GM12878 (cell line): ENCODE results near the gene EN1. TPM values are rescaled to one million over a fixed set of nuclear protein-coding genes. Genes with fewer than 3 reads are reported as not detected.

Experiments
- EED ChIP-seq: sonication (generic); IDR thresholded peaks from 2 replicates; pipeline ENCODE4 v1.6.1; 2016; ENCODE audit warnings: antibody characterized with exemption, low read depth
- ESRRA ChIP-seq: IDR thresholded peaks from 2 replicates; pipeline ENCODE4 v1.6.1; 2012; ENCODE audit warnings: mild to moderate bottlenecking, low read length, improper control_type of control experiment
- NKRF ChIP-seq: fragments of 450-650 bp; conservative IDR thresholded peaks from 2 replicates; pipeline ENCODE4 v1.6.1; 2017; ENCODE audit warnings: mild to moderate bottlenecking, moderate library complexity
- NR2C1 ChIP-seq: fragments of 450-650 bp; IDR thresholded peaks from 2 replicates; pipeline ENCODE4 v1.6.1; 2017; ENCODE audit warnings: antibody characterized with exemption, mild to moderate bottlenecking, moderate library complexity
- NR2F1 ChIP-seq: fragments of 450-650 bp; conservative IDR thresholded peaks from 2 replicates; pipeline ENCODE4 v1.6.1; 2017; ENCODE audit warnings: mild to moderate bottlenecking
- SIX5 ChIP-seq: IDR thresholded peaks from 2 replicates; pipeline ENCODE4 v1.6.1; 2011; ENCODE audit warnings: mild to moderate bottlenecking, low read depth, low read length, moderate library complexity; ENCODE audit not compliant: severe bottlenecking
- TCF3 ChIP-seq: IDR thresholded peaks from 2 replicates; pipeline ENCODE4 v1.6.1; 2012; ENCODE audit warnings: low read depth, mild to moderate bottlenecking, low read length, borderline replicate concordance; ENCODE audit not compliant: insufficient read depth
- polyA plus RNA-seq, 11 experiments: library from polyadenylated mRNA; depleted of rRNA in 4 of 11; unstranded in 6 of 11; stranded (reverse) in 5 of 11; fragments of >200 nt; fragmentation: Nextera tagmentation in 4 of 11; fragmentation: Illumina TruSeq in 1 of 11; extraction: Ambion mirVana in 4 of 11; extraction: Trizol in 1 of 11; gene quantifications; 1 replicate in 1 of 11; 2 replicates in 10 of 11; pipeline versions ENCODE4 v1.2.1 to v1.2.3, GENCODE V29; 2011 to 2016; ENCODE audit warnings: inconsistent platforms in 2 of 11, missing spikeins in 2 of 11, low read depth in 1 of 11
- total RNA-seq, 4 experiments: library from RNA; depleted of rRNA in 3 of 4; stranded (reverse); fragments of >200 nt in 3 of 4; fragmentation: Illumina TruSeq in 1 of 4; extraction: Trizol in 1 of 4; gene quantifications; 2 replicates each; pipeline versions ENCODE4 v1.2.1 to v1.2.3, GENCODE V29; 2013 to 2021
- TF ChIP-seq, protein P1 (sequence below): fragments of 450-650 bp; formaldehyde crosslinking; IDR thresholded peaks from 2 replicates; pipeline ENCODE4 v1.4.0; 2020; ENCODE audit warnings: mild to moderate bottlenecking, moderate library complexity

Gene EN1
- total and polyA plus RNA-seq, 10 of the 15 experiments (the other 5 are each of a cell fraction or from before 2014, with no cell fraction given), result not detected

DNA sequence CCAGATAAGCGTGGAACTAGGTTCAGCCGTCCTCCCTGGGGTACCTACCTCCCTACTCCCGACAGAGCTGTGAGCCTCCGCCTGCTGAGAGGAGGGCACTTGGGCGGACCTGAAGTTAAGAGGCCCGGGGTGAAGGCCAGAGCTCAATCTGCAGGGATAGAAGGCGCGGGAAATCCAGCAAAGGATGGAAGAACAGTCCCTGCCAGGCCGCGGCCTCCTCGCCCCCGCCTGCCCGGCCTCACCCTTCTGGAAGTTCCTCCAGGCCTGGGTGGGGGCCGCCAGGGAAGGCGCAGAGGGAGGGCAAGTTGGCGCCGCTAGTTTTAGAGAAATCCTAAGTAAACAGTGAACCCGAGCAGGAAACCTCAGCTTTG is 13.0 kb downstream of the EN1 start (continued):
- no peak for TF ChIP-seq NKRF
- TF ChIP-seq, protein P1, sequence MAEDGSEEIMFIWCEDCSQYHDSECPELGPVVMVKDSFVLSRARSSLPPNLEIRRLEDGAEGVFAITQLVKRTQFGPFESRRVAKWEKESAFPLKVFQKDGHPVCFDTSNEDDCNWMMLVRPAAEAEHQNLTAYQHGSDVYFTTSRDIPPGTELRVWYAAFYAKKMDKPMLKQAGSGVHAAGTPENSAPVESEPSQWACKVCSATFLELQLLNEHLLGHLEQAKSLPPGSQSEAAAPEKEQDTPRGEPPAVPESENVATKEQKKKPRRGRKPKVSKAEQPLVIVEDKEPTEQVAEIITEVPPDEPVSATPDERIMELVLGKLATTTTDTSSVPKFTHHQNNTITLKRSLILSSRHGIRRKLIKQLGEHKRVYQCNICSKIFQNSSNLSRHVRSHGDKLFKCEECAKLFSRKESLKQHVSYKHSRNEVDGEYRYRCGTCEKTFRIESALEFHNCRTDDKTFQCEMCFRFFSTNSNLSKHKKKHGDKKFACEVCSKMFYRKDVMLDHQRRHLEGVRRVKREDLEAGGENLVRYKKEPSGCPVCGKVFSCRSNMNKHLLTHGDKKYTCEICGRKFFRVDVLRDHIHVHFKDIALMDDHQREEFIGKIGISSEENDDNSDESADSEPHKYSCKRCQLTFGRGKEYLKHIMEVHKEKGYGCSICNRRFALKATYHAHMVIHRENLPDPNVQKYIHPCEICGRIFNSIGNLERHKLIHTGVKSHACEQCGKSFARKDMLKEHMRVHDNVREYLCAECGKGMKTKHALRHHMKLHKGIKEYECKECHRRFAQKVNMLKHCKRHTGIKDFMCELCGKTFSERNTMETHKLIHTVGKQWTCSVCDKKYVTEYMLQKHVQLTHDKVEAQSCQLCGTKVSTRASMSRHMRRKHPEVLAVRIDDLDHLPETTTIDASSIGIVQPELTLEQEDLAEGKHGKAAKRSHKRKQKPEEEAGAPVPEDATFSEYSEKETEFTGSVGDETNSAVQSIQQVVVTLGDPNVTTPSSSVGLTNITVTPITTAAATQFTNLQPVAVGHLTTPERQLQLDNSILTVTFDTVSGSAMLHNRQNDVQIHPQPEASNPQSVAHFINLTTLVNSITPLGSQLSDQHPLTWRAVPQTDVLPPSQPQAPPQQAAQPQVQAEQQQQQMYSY (CRISPR knock-in tag), result no peak
- TF ChIP-seq NR2C1, result no peak
- TF ChIP-seq ESRRA, result no peak
- TF ChIP-seq EED, result no peak
- no peak for TF ChIP-seq TCF3
- TF ChIP-seq SIX5, result no peak
- TF ChIP-seq NR2F1, result no peak
